ENCODE data around the gene USP34.

DNA sequence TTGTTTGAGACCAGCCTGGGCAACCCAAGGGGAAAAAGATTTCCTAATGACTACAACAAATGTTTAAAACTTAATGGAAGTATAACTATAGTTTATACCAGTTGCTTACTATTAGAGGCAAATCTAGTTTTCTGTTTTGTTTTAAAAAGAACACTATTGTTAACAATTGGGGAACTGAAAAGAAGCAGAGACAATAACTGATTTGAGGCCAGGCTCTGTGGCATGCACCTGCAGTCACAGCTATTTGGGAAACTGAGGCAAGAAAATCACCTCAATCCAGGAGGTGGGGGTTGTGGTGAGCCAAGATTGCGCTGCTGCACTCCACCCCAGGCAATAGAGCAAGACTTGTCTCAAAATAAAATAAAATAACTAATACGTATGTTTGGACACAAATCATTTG lies 28.2 kb upstream of the USP34 start:
- TF ChIP-seq, protein P1, sequence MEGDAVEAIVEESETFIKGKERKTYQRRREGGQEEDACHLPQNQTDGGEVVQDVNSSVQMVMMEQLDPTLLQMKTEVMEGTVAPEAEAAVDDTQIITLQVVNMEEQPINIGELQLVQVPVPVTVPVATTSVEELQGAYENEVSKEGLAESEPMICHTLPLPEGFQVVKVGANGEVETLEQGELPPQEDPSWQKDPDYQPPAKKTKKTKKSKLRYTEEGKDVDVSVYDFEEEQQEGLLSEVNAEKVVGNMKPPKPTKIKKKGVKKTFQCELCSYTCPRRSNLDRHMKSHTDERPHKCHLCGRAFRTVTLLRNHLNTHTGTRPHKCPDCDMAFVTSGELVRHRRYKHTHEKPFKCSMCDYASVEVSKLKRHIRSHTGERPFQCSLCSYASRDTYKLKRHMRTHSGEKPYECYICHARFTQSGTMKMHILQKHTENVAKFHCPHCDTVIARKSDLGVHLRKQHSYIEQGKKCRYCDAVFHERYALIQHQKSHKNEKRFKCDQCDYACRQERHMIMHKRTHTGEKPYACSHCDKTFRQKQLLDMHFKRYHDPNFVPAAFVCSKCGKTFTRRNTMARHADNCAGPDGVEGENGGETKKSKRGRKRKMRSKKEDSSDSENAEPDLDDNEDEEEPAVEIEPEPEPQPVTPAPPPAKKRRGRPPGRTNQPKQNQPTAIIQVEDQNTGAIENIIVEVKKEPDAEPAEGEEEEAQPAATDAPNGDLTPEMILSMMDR (IDR thresholded peaks at IDR 0.05; ENCODE audit: insufficient read depth, low read length, poor library complexity, severe bottlenecking) = no peak
- TF ChIP-seq EZH2phosphoT487 (conservative IDR thresholded peaks at IDR 0.05; ENCODE audit: low read length) = no peak

Measured in SU-DHL-6 (cell line).